Hepatic stellate cell (primary cell): ENCODE data around the gene PLA1A.

Experiments
- DNase-seq: peaks from one replicate; pipeline ENCODE4 v3.0.0; 2011; ENCODE audit warnings: low spot score

The PLA1A gene

DNA sequence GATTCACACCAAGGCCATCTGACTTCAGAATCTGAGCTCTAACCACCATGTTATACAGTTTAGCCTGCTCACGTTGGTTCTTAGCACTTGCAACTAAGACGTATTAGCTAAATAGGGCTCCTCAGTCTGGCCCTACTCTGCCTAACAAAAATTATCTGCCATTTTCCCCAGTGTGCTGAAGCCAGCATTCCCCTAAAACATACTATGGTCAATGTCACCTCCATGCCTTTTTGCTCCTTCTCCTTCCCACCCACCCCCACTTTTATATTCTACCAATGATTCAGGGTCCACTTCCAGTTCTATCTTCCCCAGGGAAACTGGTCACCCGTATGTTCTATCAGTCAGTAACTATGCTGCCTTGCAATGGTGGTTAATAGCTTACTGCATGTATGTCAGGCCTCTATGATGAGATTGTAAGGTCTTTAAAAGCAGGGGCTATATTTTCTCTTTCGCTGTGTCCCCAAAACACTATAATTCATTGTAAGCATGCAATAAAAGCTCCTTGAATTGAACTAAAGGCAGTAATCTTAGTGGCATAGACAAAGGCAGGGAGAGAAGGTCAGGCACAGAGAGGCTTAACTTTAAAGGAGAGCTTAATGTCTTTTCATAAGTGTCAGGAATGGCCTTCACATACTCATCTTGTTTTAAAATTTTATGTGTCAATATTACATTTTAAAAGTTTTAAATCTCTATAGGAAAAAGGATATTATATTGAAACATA, 39.4 kb downstream of the PLA1A start:
- DNase-seq = no peak

DNA sequence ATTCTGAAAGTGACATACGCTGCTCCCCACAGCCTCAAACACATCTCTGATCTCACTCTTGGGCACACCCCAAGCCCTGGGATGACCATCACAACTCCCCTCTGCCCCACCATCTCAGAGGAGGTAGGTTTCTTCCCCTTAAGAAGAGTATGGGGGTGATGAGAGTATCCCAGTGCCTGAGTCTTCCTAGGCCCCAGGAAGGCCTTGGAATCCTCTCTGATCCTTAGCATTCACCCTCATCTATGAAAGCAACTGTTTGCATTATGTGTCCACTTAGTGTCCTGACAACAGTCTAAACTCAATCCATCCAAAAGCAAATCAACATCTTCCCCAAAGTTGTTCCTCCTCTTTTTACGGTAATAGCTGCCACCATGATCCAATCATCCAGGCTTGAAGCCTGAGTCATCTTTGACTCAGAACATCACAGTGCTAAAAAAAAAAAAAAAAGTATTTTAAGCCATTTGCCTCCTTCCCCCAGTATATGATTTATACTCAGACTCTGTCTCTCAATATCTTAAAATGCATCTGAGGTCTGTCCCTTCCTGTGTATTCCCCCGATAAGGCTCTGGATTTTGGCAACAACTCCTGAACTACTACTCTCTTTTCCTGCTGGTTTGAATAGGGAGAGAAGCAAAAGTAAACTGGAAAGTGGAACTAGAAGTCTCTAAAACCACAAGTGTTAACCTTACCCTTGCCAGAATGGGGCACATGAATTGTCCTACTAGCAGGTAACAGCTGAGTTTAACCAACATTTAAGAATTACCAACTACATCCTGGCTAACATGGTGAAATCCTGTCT, 40.2 kb downstream of the PLA1A start:
- peak; percentile 81 for DNase-seq

DNA sequence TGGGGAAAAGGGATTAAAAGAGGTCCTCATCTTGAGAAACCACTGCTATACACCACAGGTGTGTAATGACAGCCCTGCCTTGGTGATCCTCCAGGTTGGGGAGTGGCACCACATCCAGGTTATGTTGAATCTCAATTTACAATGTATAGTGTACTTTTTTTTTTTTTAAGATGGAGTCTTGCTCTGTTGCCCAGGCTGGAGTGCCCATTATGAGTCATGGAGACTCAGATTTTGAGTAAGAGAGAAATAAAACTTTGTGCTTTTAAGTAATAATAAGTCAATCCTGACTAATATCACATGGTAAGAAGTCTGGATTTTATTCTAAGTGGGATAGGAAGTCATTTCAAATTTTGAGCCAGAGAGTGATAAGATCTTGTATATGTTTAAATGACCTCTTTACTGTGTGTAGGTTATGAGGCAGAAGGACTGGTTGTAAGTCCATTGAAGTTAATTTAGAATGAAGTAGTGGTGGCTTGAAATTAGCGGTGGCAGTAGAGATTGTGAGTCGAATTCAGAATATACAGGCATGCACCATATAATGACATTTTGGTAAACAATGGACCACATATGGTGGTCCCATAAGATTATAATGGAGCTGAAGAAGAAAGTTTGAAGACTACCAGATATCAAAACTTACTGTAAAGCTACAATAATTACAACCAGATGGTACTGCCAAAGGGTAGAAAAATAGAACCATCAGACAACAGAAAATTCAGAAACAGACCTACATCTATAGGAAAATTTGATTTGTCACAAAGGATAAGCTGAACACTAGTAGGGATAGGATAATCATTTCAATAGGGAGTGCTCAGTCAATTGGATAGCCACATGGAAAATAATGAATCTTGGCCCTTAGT, 42.0 kb downstream of the PLA1A start:
- no peak for DNase-seq

DNA sequence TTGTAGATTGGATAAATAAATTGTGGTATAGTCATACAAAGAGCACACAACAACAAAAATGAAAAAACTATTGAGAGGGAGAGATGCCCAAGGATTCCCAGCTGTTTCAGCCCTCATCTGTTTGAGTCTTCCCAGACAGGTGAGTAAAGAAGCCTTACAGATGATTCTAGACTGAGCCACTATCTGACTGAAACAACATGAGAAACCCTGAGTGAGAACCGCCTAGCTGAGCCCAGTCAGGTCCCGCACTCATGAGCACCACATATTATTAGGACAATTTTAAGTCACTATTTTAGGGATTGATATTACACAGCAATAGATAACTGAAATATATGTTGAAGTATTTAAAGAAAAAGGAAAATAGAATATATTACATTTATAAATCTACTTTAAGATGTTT, 43.7 kb downstream of the PLA1A start:
- no peak for DNase-seq

DNA sequence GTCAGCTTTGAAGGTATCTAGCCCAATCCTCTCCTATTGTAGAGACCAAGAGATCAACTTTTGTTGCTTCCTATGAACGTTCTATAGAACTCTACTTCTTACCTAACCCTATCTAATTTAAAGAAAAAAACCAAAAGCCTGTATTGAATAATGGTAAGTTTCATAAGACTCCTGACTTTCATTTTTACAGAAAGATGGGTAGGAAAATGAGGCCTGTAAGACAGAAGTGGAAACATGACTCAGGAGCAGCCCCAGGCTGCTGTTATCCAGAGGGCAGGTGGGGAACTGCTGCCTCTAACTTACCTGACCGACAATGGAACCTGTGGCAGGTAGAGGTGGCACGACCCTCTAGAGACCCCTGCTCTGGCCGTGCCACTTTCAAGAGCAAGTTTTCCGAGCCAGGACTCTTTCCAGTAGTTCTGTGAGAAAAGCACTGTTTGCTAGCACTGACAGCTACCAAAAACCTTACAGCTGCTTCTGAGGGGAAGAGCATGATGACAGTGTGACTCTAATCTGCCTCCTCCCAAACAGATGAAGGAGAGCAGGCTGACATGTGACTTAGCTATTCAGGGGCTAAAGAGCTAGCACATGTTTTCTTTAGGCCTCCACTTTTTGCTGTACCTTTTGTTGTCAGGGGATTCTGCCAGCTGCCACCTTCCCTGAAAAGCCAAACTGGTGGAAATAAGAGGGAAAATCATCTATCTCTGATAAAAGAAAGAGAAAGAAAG, 45.2 kb downstream of the PLA1A start:
- DNase-seq = peak; percentile 50

DNA sequence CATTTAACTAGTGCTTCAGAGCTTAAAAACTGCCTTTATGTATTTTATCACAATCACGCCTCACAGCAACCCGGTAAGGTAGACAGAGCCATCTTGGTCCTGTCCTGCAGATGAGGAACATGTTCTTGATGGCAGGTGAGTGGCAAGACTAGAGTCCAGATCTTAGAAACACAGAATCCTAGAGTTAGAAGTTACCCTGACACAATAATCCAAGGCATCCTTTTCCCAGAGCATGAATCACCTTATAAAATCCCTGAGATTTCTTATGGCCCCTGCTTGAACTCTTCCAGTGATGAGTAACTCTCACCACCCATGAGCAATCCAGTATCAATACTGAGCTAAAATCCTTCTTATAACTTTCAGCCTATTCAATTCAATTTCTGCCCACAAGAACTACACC, 45.8 kb downstream of the PLA1A start:
- DNase-seq = peak; percentile 80

DNA sequence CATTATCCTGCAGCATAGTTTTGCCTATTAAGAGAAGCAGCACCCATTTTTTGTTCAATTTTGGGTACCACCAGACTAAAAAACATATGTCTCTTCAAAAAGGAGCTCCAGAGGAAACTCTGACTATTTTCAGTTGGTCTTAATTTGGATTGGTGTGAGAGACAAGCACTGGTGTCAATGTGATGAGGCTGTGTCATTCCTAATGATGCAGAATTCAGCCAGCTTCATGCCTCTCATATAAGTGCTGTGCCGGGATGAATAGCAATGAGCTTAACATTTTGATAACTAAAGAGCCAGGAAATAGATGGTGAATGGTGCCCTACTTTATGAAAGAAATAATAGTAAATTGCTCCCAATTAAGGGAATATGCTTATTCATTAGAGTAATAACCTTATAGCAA, 46.8 kb downstream of the PLA1A start:
- DNase-seq = no peak

DNA sequence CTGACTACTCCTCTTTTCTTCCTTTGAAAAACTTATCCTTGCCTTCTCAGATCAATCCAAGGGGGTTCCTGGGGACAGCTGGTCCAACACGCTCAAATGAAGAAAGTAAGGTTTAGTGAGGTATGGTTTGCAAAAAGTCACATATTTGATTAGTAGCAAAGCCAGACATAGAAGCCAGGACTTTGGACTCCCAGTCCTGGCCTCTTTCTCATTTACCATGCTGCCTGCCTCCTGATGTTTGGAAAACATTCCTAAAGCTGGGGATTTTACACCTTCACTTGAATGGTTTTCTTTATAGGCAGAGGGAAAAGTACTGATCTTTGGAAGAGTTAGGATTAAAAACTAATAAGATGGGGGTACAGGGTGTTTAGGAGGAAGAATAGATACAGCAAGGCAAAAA, 48.1 kb downstream of the PLA1A start:
- no peak for DNase-seq

DNA sequence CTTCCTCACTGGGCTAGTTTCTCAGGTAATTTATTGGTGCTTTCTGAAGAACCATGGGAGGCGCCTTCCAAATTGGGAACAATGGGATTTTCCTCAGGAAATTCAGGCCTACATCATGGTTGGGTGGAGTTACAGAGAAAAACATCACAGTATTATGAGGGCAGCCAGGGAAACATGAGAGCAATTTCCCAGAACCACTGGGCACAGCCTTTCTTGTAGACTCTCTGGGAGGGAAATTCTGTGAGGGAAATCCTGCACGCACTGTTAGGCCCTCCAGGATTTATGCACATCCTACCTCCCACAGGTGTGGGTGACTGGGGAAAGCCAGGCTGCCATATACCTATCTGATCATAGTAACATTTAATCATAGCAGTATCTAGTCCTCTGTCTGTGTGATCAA, 49.5 kb downstream of the PLA1A start:
- no peak for DNase-seq

DNA sequence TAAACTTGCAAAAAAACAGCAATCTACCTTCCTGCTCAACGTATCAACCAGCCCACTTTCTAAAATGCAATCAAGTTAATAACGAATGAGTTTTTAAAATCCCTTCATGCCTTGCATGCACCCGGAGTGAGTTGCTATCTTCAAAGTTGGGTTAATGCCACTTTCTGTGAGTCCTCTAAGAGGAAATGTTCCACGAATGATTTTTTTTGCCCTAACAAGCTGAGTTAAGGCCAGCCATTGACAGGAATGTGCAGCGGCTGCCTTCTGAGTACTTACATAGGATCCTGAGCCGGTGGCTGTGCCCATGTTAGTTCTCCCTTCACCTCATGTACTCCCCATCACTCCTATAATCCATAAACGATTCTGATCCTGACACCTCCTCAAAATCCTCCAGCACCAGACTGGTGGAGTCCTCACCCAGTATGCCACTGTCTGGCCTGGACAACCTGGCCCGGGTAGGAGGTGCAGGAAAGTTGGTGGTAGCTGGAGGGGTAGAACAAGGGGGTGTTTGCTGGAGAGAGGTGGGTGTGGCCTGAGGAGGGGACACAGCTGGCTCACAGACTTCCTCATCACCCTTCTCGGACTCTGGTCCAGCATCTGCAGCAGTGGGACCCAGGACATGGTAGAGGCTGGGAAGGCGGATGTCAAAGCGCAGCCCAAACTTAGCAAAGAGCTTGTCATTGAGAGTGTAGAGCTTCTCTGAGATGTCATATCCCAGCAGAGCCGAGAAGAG, 50.3 kb downstream of the PLA1A start:
- no peak for DNase-seq

DNA sequence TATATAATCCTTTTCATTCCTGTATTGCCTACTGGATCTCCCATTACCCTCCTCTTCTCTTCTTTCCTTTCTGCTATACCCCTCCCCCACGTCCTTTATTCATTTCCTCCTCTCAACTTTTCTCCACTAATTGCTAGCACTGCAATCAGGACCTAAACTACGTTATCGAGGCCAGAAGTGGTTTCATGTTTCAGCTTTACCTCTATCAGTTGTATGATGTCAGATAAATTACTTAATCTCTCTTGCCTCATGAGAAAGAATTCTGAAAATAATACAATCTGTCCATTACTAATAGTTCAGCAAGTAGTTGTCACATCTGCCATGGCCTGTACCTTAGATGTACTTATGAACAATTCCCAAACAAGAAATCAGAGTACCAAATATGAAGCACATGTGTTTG, 52.1 kb downstream of the PLA1A start:
- DNase-seq = no peak

DNA sequence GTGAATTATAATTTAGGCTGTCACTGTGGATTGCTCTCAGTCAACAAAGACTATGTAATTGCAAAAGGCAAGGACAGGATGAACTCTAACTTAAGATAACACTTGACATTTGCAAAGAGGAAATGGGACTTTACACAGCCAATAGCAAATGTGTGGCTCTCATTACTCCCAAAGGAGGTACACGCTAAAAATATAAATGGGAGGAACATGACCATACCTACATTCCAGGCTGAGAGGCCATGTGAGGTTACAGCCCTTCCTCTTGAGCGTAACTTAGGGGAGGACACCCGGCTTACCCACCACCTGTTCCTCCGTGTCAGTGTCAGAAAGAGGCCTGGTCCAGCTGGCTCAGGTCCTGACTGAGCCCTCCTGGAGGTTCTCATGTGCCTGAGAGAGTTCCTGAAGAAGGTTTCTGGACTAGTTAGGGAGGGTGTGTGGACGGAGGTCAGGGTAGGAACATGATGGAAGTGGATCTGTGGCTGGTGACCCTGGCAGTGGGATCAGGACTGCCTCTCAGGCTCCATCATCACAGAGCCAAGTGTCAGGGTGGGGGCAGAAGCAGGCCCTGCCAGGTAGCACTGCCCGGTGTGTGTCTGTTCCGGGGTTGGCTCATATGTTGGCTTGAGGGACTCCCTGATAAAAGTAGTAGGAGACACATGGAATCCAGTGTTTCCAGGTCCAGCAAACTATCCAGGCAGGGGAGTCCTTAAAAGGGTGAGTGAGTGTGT, 54.8 kb downstream of the PLA1A start:
- DNase-seq = no peak

DNA sequence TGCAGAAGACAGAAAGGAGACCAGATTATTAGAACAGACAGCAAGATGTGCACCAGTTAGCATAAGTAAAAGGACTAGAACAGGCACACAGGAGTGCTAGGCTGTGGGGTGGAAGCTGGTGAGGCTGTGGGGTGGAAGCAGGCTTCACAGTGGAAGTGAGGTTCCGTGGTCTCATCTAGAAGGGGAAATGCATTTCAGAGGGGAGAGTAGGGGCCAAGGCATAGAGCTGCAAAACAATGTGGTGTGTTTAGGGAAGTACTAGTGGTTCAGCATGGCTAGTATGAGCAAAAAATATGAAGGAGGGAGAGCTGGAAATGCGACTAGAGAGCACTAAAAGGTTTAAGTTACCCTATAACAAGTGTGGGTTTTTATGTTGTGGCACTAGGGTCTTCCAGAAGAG, 56.2 kb downstream of the PLA1A start:
- DNase-seq = no peak

DNA sequence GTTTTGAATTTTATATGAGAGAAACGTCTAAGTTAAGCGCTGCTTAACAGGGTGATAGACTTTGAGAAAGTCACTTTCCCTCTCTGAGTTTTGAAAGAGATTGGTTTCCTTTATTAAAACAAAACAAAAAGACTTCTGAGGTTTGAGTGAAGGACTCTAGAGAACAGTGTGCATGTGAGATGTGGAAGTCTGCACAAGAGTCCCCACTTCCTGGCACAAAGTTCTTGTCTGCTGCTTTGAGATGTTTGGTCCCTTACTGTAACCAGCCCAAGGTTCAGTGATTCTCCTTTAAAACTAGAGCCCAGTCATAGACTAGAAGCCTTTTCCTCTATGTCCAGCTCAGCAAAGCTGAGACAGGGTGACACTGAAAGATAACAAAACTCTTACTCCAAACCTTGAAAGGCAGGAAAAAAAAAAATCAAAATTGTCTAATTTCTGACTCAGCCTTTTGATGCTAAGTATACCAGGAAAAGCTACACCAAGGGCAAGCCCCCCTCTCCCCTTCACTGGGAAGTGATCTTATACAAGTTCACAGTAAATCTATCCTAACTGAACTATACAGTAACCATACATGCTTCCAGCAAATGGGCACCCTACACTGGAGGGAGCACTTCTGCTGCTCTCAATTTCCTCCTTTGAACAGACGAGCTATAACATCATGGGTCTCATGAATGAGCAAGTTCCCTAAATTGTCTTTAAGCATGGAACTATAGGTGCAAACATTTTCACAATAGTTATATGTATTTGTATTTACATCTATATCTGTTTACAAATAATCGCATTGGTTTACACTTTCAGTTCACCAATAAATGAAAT, 60.4 kb downstream of the PLA1A start:
- no peak for DNase-seq

DNA sequence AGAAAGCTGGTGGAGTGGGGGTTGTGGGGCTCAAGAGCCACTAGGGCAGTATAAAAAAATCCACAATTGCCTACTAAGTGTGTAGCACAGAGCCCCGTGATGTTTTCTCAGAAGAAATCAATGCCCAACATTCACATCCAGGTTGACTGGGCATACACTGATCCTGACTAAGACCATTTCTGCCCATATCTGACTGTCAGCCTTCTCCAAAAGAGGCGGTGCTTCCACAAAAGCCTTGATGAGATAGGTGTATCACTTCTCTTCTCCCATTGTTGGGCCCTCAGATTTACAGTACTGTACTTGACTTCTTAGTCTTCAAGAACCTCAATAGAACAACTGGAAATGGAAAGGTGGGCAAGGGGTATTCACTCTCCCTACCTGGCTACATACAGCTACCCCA, 61.3 kb downstream of the PLA1A start:
- no peak for DNase-seq

DNA sequence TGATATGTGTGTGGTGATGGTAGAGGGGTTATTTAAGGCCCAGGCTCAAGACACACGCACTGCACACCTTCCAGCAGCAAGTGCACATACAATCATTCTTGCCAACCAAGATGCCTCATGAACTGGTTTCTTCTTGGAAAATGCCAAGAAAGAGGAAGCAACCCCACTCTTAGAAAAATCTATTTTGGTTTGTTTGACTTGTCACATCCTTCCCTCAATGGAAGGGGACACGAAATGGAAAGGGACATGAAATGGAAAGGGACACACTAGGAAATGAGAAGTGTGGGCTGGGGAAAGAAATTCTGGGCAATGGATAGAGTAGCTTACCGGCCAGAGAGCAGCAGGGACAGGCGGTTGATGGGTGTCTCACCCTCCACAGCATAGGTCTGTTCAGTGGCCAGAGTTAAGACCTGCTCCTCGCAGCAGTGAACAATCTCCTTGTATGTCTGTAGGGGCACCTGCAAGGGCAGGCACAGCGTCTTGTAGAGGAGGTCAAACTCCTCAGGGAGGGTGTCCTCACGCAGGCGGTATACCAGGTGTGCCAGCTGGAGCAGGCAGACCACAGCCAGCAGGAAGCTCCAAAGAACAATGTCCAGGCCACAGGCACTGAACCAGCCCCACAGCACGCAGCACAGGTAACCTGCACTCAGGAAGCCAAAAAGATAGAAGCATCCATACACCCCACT, 62.1 kb downstream of the PLA1A start:
- no peak for DNase-seq

DNA sequence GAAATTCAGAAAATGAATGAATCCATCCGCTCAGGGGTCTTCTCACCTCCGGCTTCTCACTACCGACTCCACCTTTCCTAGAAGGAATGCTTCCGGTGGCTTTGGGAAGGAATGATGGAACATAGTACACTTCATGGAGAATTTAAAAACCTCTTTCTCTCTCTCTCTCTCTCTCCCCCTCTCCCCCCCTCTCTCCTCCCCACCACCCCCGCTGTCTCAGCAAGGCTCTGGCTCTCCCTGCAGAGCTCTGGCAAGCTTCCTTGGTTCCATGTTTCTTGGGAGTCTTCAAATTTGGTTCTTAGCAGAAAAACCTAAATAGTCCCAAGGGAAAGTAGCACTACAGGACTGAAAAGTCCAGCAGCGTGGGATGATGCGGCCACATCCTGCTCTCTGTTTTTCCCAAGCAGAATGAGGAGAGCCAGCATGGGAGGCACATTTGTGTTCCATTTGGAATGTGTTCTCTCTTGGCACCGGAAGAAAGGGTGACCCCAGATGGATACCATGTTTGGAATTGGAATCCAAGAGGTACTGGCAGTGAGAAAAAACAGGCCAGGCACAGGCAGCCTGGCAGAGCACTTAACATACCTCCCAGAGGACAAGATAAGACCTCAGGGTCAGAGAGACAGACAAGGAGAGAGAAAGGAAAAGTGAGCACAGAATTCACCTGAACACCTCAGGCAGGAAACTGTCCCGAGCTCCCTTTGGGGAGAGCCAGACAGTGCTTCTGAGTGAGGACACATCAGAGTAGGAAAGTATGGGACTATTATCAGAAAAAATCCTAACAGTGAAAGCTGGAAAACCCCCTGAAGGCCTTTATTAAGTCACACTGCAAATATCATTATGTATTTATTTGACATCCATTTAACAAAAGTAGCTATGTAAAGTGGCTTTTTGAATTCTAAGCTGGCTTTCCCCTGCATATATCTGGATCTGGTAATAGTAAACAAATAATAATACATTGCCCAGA, 63.1 kb downstream of the PLA1A start, which contains the start of gene POPDC2:
TSS of gene POPDC2 (minus strand) at position 116 of the 967 bp plus-strand sequence. CDS start 166 bp downstream, outside the sequence.
- DNase-seq = peak; percentile 38
